ENCODE measurements around the gene ARPIN.
"Not testable (repeated sequence)": the region's sequence is repeated elsewhere in the genome, so short reads cannot be mapped to it uniquely, and the experiment has no call there.

ARPIN gene

GRCh38 chr15:89876396-89877082, 36.2 kb downstream of the ARPIN start:
- no peak for DNase-seq

GRCh38 chr15:89875741-89876140, 37.0 kb downstream of the ARPIN start:
- DNase-seq = no peak

GRCh38 chr15:89874926-89875564, 37.7 kb downstream of the ARPIN start:
- DNase-seq = peak; percentile 54

GRCh38 chr15:89870688-89871288, 42.0 kb downstream of the ARPIN start:
- DNase-seq = no peak

GRCh38 chr15:89870006-89870405, 42.7 kb downstream of the ARPIN start:
- DNase-seq = no peak

GRCh38 chr15:89869490-89869889, 43.3 kb downstream of the ARPIN start:
- not testable (repeated sequence) for DNase-seq

GRCh38 chr15:89864958-89865739, 47.6 kb downstream of the ARPIN start:
- no peak for DNase-seq

- DNase-seq = no peak
These were observed 48.8 kb downstream of the ARPIN start for GRCh38 chr15:89863918-89864317.

- no peak for DNase-seq
These were observed 51.9 kb downstream of the ARPIN start for GRCh38 chr15:89860891-89861290.

- no peak for DNase-seq
These were observed 52.3 kb downstream of the ARPIN start for GRCh38 chr15:89860431-89860830.

- no peak for DNase-seq
These were observed 53.9 kb downstream of the ARPIN start for GRCh38 chr15:89858661-89859458.

- DNase-seq = no peak
These were observed 55.1 kb downstream of the ARPIN start for GRCh38 chr15:89857673-89858072.

GRCh38 chr15:89855948-89856347, 56.8 kb downstream of the ARPIN start:
- DNase-seq = no peak

GRCh38 chr15:89854863-89855262, 57.9 kb downstream of the ARPIN start:
- DNase-seq = not testable (repeated sequence)

- no peak for DNase-seq
These were observed 60.3 kb downstream of the ARPIN start for GRCh38 chr15:89852342-89852995.

- DNase-seq = peak; percentile 15
These were observed 60.9 kb downstream of the ARPIN start for GRCh38 chr15:89851673-89852341.

GRCh38 chr15:89848970-89849292, 63.8 kb downstream of the ARPIN start:
- DNase-seq = no peak

- no peak for DNase-seq
These were observed 65.7 kb downstream of the ARPIN start for GRCh38 chr15:89847101-89847500.

- DNase-seq = no peak
These were observed 67.4 kb downstream of the ARPIN start for GRCh38 chr15:89845305-89845893.

Data from KG1 (cell line).